NCI-H2227 treated with DMSO at 0.1 percent for 48 hours (cell line): ENCODE measurements around the gene CDH1.

Source experiments
- DNase-seq: peaks from one replicate; lab custom pipeline; 2025; lab: John Stamatoyannopoulos, UW

Gene CDH1

DNA sequence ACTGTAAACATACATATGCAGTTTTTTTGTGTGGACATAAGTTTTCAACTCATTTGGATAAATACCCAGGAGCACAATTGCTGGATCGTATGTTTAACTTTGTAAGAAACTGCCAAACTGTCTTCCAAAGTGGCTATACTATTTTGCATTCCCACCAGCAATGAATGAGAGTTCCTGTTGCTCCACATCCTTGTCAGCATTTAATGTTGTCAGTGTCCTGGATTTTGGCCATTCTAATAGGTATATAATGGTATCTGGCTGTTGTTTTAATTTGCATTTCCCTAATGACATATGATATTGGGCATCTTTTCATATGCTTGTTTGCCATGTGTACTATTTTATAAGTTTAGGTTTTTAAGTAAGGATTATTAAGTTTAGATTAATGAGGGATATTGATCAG lies 120.4 kb downstream of the CDH1 start:
- DNase-seq, result no peak

DNA sequence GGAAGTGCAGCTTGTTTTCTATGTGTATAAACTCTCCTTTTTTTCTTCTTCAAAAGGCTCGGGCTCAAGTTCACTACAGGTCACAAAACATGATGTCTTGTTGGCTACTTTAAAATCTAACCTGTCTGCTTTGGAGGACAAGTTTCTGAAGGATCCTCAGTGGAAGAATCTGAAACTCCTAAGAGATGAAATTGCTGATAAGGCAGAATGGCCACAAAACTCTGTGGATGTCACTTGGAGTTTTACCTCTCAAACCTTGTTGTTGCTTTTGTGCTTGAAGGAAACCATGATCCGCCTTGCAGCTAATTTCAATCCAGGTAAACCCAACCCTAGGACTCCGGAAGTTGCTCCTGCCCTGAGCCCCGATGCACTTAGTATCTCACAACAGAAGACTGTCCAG lies 122.7 kb downstream of the CDH1 start:
- no peak for DNase-seq

DNA sequence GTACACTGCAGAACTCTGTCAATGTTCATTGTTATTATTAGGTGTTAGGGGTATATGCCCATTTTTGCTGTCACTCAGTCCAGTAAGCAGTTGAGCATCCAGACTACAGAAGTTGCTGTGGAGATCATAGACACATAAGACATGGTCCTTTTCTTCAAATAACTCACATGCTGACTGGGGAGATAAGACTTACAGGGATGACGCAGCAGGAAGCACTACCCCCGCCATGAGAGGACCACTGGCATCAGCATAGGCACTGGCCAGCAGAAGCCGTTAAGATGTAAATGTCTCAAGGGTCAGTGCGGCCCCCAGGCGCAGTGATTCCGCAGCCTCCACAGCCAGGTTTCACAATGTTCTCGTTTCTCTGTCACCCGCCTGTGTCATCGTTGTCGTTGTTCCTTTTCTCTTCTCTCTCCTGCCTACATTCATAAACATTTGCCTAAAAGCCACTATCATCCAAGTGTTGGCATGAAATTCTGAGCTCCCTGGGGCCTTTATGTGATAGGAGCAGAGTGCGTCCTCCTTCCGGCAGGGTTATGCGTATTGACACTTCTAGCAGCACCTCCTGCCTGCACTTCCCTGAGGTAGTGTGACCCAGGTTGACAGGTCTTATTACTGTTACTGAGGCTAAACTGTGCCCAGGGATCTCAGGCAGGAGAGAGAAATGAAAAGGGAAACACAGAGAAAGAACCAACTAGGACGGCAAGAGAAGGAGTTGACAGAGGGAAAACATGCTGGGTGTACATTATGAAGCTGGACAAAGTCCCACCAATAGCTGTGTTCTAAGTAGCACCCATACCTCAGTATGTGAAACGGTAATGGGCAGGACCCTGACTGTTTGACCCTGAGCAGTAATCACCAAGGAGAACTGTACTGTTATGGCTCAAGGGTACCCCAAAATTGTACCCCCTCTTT lies 124.1 kb downstream of the CDH1 start:
- DNase-seq, result no peak

DNA sequence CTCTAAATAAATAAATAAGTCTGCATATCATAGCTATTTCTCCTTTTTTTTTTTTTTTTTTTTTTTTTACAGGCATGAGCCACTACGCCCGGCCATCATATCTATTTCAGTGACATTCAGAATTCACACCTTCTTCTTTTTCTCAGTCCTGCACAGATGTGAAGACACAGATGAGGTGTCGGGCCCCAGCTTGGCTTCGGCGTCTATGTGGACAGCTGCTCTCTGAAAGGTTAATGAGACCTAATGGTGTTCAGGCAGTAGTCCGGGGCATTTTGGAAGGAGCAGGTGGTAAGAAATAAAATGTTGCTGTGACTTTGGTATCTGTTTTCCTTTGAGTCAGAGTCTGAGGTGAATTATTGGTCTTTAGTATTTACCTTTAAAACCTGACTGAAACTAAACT lies 129.8 kb downstream of the CDH1 start:
- DNase-seq, result no peak

DNA sequence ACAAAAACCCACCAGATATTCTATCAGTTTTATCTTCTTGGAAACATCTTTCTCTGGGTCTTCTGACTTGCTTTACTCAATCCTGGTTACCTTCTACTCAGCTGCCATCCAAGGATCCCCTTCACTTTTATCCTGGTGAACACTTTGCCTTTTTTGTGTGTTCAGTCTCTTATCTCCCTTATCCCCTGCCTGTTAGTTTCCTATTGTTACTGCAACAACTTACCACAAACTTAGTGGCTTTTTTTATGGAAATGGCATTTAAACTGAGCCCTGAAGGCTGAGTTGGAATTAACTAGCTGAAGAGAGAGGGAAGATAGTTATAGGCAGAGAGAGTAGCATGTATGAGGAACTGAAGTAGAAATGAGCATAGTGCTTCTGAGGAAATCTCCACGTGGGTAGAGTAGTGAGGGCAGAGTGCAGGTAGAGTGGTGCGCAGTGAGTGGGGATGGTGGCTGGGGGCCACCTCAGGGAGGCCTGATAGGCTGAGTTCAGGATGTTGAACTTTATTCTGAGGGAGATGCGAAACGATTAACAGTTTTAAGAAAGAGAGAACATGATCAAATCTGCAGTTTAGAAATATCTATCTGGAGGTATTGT lies 132.5 kb downstream of the CDH1 start:
- DNase-seq, result no peak

DNA sequence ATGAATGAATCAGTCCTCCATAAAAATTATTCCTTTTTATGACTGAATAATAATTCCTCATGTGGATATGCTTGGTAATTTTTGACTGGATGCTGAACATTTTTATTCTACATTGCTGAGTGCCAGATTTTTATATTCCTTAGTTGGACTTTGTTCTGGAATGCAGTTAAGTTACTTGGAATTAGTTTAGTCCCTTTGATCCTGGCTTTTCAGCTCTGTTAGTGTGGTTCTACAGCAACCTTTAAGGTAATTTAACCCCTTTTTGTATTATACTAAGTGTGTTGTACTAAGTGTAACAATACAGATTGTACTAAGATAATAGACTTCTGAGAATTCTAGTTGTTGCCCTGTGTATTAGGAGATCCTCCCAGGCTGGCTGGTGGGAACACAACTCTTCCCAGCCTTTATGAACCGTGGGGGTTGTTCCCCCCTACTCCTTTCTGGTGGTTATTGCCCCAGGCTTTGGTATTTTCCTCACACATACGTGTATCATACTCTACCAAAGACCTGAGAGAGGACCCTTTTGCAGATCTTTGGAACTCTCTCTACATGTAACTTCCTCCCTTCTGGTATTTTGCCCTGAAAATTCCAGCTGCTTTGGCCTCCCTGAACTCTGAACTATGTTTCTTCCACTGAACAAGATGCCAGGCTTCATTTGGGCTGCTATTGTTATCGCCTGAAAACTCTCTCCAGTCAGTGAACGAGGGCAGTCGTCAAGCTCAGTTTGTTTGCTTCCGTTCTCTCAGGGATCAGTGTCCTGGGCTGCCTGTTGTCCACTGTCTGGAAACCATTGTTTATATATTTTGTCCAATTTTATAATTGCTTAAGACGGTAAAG lies 136.8 kb downstream of the CDH1 start:
- no peak for DNase-seq

DNA sequence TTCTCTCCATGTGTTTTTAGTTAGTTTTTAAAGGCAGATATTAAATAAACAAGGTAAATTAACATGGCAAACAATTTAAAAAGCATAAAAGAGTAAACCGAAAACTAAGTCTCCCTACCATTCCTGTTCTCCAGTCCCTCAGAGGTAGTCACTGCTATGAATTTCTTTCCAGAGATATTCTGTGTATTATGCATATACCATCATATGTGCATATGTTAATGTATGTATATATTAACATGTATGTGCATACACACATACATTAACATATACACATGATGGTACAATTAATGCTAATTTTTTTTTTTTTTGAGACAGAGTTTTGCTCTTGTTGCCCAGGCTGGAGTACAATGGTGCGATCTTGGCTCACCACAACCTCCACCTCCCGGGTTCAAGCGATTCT lies 138.8 kb downstream of the CDH1 start:
- DNase-seq, result no peak

DNA sequence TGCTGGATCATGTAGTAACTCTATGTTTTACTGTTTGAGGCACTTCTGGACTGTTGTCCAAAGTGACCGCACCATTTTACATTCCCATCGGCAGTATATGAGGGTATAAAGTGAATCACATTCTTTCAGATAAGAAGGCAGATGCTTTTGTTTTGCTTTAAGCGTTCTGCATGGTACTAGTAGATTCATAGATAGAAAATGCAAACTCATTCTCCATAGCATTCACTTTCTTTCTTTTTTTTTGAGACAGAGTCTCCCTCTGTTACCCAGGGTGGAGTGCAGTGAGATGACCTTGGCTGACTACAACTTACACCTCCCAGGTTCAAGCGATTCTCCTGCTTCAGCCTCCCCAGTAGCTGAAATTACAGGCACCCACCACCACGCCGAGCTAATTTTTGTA lies 146.6 kb downstream of the CDH1 start:
- no peak for DNase-seq

DNA sequence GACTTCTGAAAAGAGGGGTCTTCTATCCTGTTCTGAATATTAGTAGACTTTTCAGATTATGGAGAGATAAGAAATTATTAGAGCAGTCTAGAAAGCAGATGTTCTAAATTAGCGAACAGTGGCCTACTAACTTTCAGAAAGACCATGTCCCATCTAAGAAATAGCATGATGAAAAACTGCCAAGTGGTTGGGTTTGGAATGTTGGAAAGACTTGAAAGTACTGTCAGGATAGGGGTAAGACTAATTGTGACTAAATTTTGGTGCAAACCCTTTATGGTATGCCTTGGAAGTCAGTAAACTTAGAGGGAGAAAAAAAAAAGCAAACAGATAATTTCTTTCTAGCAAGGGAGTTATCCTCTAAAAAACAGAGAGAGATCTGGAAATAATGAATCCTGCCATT lies 147.3 kb downstream of the CDH1 start:
- no peak for DNase-seq
